HepG2 (cell line): ENCODE measurements around the gene RPL6. TPM values are rescaled to one million over a fixed set of nuclear protein-coding genes. Genes with fewer than 3 reads are reported as not detected.
"Not testable (repeated sequence)": the region's sequence is repeated elsewhere in the genome, so short reads cannot be mapped to it uniquely, and the experiment has no call there.

Experiments
- ATAC-seq: fragments of 200-7000 bp; cut with Tn5 transposase; 3 replicates; pipeline ENCODE4 v1.9.1; 2020; ENCODE audit warnings: mild to moderate bottlenecking, moderate library complexity
- BruUV-seq: library from RNA; stranded (reverse); fragments of 400-500 nt; replicated peaks from 2 replicates; lab custom pipeline; 2021; lab: Mats Ljungman, UMichigan
- CTCF ChIA-PET: fragments of 300-600 bp; formaldehyde crosslinking; extraction: SDS; loops from one replicate; lab custom pipeline; 2021; ENCODE audit warnings: low total read pairs, inconsistent platforms, low intra/inter-chr PET ratio; lab: Yijun Ruan, JAX
- POLR2A ChIA-PET: fragments of 350-600 bp; sonication (Branson Sonifier 250); formaldehyde crosslinking; loops from one replicate; lab custom pipeline; 2020; ENCODE audit warnings: antibody characterized with exemption, inconsistent platforms; lab: Yijun Ruan, JAX
- DNase-seq: peaks from one replicate; pipeline ENCODE4 v3.0.0-alpha.2; 2015; ENCODE audit warnings: low spot score
- FAIRE-seq: peaks from 3 replicates; lab custom pipeline; 2011; peaks lifted over from hg19 to GRCh38; lab: Jason Lieb, UNC
- H2AFZ ChIP-seq: one replicate; pipeline ENCODE4 v1.6.1; 2011; ENCODE audit warnings: low read length, inconsistent platforms
- H3K27ac ChIP-seq: fragments of 300-600 bp; 3 replicates; pipeline ENCODE4 v1.8.0; 2011; ENCODE audit warnings: mixed run types, mild to moderate bottlenecking, mixed read lengths, low read length, inconsistent platforms; ENCODE audit not compliant: insufficient read depth; ENCODE audit errors: extremely low read length
- H3K27me3 ChIP-seq, 2 experiments: fragments of 200-600 bp in 1 of 2; 2 replicates in 1 of 2; 3 replicates in 1 of 2; pipeline versions ENCODE4 v1.6.0 to v1.8.0; 2011; ENCODE audit warnings: low read length in 2 of 2, mild to moderate bottlenecking in 2 of 2, moderate library complexity in 2 of 2, inconsistent platforms in 1 of 2; ENCODE audit not compliant: insufficient read depth in 2 of 2, control insufficient read depth in 1 of 2
- H3K36me3 ChIP-seq, 2 experiments: fragments of 200-600 bp in 1 of 2; replicated peaks in 1 of 2; 2 replicates in 1 of 2; 3 replicates in 1 of 2; pipeline versions ENCODE4 v1.5.1 to v1.8.0; 2011; ENCODE audit warnings: low read length in 2 of 2, inconsistent platforms in 1 of 2; ENCODE audit not compliant: insufficient read depth in 2 of 2, control insufficient read depth in 1 of 2
- H3K4me1 ChIP-seq: 2 replicates; pipeline ENCODE4 v1.5.1; 2012; ENCODE audit warnings: low read length, inconsistent platforms; ENCODE audit not compliant: insufficient read depth
- H3K4me2 ChIP-seq: 2 replicates; pipeline ENCODE4 v1.6.0; 2011; ENCODE audit warnings: low read depth, low read length, inconsistent platforms
- H3K4me3 ChIP-seq, 3 experiments: fragments of 200-600 bp in 1 of 3; sonication (generic), shearing (Covaris generic) in 1 of 3; replicated peaks in 1 of 3; 2 replicates each; pipeline ENCODE4 v1.5.1; 2011 to 2016; ENCODE audit warnings: low read length in 3 of 3, inconsistent platforms in 2 of 3, low read depth in 2 of 3, mild to moderate bottlenecking in 2 of 3, control low read depth in 1 of 3, mixed read lengths in 1 of 3; ENCODE audit not compliant: insufficient read depth in 1 of 3
- H3K79me2 ChIP-seq: one replicate; pipeline ENCODE4 v1.6.1; 2011; ENCODE audit warnings: low read length, inconsistent platforms; ENCODE audit not compliant: insufficient read depth
- H3K9ac ChIP-seq: 2 replicates; pipeline ENCODE4 v1.6.0; 2011; ENCODE audit warnings: mild to moderate bottlenecking, low read depth, low read length, inconsistent platforms; ENCODE audit not compliant: insufficient read depth
- H3K9me3 ChIP-seq: 2 replicates; pipeline ENCODE4 v1.5.1; 2012; ENCODE audit warnings: mild to moderate bottlenecking, low read length
- H4K20me1 ChIP-seq: 2 replicates; pipeline ENCODE4 v1.6.0; 2011; ENCODE audit warnings: inconsistent platforms, mild to moderate bottlenecking, low read length, moderate library complexity; ENCODE audit not compliant: insufficient read depth
- BRD4 ChIP-seq: sonication (generic); formaldehyde crosslinking; IDR thresholded peaks from 2 replicates; pipeline ENCODE4 v1.4.0; 2020; ENCODE audit warnings: missing genetic modification reagents
- MED8 ChIP-seq: sonication (generic); formaldehyde crosslinking; IDR thresholded peaks from 2 replicates; pipeline ENCODE4 v1.8.1; 2023; ENCODE audit warnings: mild to moderate bottlenecking, missing genetic modification reagents; ENCODE audit not compliant: insufficient replicate concordance
- MEIS1 ChIP-seq: sonication (generic); formaldehyde crosslinking; IDR thresholded peaks from 2 replicates; pipeline ENCODE4 v1.9.0; 2021; ENCODE audit warnings: mild to moderate bottlenecking, missing genetic modification reagents, moderate library complexity, borderline replicate concordance
- STAG1 ChIP-seq: sonication (generic); formaldehyde crosslinking; IDR thresholded peaks from 2 replicates; pipeline ENCODE4 v1.4.0; 2020; ENCODE audit warnings: missing genetic modification reagents
- THYN1 ChIP-seq: sonication (generic); formaldehyde crosslinking; IDR thresholded peaks from 2 replicates; pipeline ENCODE4 v1.8.1; 2023; ENCODE audit warnings: low read depth, mild to moderate bottlenecking, moderate library complexity, missing genetic modification reagents, borderline replicate concordance
- YEATS4 ChIP-seq: sonication (generic); formaldehyde crosslinking; IDR thresholded peaks from 2 replicates; pipeline ENCODE4 v1.4.0; 2020; ENCODE audit warnings: missing genetic modification reagents, borderline replicate concordance
- ZFAT ChIP-seq: sonication (generic); formaldehyde crosslinking; conservative IDR thresholded peaks from 2 replicates; pipeline ENCODE4 v1.8.1; 2023; ENCODE audit warnings: missing genetic modification reagents, inconsistent platforms
- ZNF772 ChIP-seq: sonication (generic); formaldehyde crosslinking; IDR thresholded peaks from 2 replicates; pipeline ENCODE4 v1.5.0; 2020; ENCODE audit warnings: mild to moderate bottlenecking, missing genetic modification reagents
- ZNF777 ChIP-seq: sonication (generic); formaldehyde crosslinking; IDR thresholded peaks from 2 replicates; pipeline ENCODE4 v1.4.0; 2020; ENCODE audit warnings: missing genetic modification reagents
- WGBS: methylation state at CpG from one replicate; pipeline ENCODE4 v1.1.6; 2017; ENCODE audit warnings: low lambda C conversion rate; 5-methylcytosine and 5-hydroxymethylcytosine counted together
- in situ Hi-C: cut with HindIII; loops from 2 replicates; pipeline ENCODE4 v1.10.0; 2017; ENCODE audit warnings: low pct_unique_long_range_greater_than_20kb; ENCODE audit not compliant: extremely low pct_ligation_motif_present
- intact Hi-C: fragments of 100-400 bp; cut with micrococcal nuclease; formaldehyde crosslinking; loops from one replicate; pipeline ENCODE4 v1.10.0; 2022; ENCODE audit not compliant: unreplicated experiment
- polyA plus RNA-seq, 8 experiments: library from polyadenylated mRNA; depleted of rRNA in 3 of 8; stranded (reverse) in 7 of 8; unstranded in 1 of 8; fragments of >200 nt; fragmentation: Illumina TruSeq in 4 of 8; extraction: Trizol in 4 of 8; gene quantifications; 2 replicates each; pipeline versions ENCODE4 v1.2.1 to v1.2.3, GENCODE V29; 2011 to 2016; ENCODE audit warnings: low read depth in 4 of 8, missing spikeins in 1 of 8, mixed read lengths in 1 of 8; ENCODE audit not compliant: insufficient read depth in 1 of 8
- total RNA-seq, 5 experiments: library from RNA; depleted of rRNA; stranded (reverse); fragments of >200 nt; fragmentation: Illumina TruSeq; extraction: Trizol; gene quantifications; 2 replicates each; pipeline ENCODE4 v1.2.3, GENCODE V29; 2016; ENCODE audit warnings: low read depth in 1 of 5
- TF ChIP-seq, protein P1 (sequence below): sonication (generic); formaldehyde crosslinking; IDR thresholded peaks from 2 replicates; pipeline ENCODE4 v1.5.0; 2020; ENCODE audit warnings: mild to moderate bottlenecking, missing genetic modification reagents, moderate library complexity

RPL6 gene
- total and polyA plus RNA-seq, 2 of the 13 experiments (the other 11 are each of a cell fraction or from before 2014, with no cell fraction given), result 1,551 to 1,719 TPM

DNA sequence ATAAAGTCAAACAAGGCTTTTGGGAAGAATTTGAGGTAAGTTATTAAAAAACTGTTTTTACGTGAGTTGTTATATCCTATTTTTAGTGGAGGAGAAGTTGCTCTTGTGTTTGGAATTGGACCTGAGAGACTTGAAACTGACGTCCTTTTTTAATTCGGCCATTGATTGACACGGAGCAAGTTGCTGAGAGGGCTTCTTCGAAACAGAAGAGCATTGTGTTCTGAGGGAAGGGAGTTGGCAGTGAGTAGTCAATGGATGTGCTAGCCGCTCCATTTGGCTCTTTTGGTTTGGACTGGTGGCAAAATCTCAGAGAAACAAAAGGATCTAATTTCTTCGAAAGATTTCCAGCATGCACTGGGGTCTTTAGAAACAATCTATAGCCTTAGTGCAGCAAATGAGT lies 46.6 kb upstream of the RPL6 start:
- H3K27ac ChIP-seq, result no peak overlapping the region
- in situ Hi-C loops (no loop called here), intact Hi-C loops (no loop called here)
- H3K9ac ChIP-seq, result no peak overlapping the region
- no peaks in the 10 kb centered on the region for H3K79me2 ChIP-seq
- H3K4me1 ChIP-seq, result no peaks in the 10 kb centered on the region
- no peaks in the 10 kb centered on the region for H3K27me3 ChIP-seq
- ChIA-PET CTCF (no interaction called here), POLR2A (no interaction called here)
- no peak overlapping the region for H3K4me3 ChIP-seq
- H4K20me1 ChIP-seq, result no peaks in the 10 kb centered on the region
- no peaks in the 10 kb centered on the region for H3K9me3 ChIP-seq
- H3K4me2 ChIP-seq, result no peak overlapping the region
- 96% methylated on average over 7 of the region's 7 CpGs for WGBS
- no TSS peak for BruUV-seq
- H2AFZ ChIP-seq, result no peak overlapping the region
- DNase-seq (no peak), FAIRE-seq (no peak), ATAC-seq (no peak)
- peaks cover 17 to 60% of the 10 kb centered on the region in 2 experiments for H3K36me3 ChIP-seq
- no peak for TF ChIP-seq ZNF777
- TF ChIP-seq MED8 (CRISPR knock-in tag), result no peak
- no peak for TF ChIP-seq ZNF772
- TF ChIP-seq MEIS1 (CRISPR knock-in tag), result no peak
- no peak for TF ChIP-seq BRD4

DNA sequence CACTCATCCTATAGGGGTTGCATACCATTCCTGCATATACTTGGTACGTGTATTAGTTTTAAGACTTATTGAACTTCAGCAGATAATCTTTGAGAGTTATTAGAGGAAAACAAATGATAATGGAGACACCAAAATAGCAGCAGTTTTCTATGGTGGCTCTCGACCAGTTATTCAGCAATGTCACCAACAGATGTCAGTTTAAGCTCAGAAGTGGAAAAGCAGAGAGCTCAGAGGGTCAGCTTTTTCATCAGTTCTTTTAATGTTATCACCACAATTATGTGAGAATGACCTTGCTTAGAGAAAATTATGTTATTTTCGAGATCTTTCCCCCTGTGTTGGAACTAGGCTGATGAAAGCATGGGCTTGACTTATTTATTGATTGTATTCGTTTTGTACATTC lies 41.3 kb upstream of the RPL6 start:
- intact Hi-C loops (no loop called here), in situ Hi-C loops (no loop called here)
- Histone ChIP-seq H3K9ac (no peak overlapping the region), H2AFZ (no peak overlapping the region), H3K4me1 (no peaks in the 10 kb centered on the region), H3K9me3 (no peaks in the 10 kb centered on the region), H3K4me2 (no peak overlapping the region), H3K27me3 (no peaks in the 10 kb centered on the region), H4K20me1 (no peaks in the 10 kb centered on the region), H3K27ac (no peak overlapping the region), H3K4me3 (no peak overlapping the region), H3K36me3 (peaks cover 13 to 57% of the 10 kb centered on the region in 2 experiments), H3K79me2 (no peaks in the 10 kb centered on the region)
- TF ChIP-seq THYN1 (CRISPR knock-in tag) (no peak), YEATS4 (CRISPR knock-in tag) (no peak), ZFAT (CRISPR knock-in tag) (no peak), STAG1 (peak; percentile 27; the same call in 1 of the 2 replicates)
- TF ChIP-seq, protein P1, sequence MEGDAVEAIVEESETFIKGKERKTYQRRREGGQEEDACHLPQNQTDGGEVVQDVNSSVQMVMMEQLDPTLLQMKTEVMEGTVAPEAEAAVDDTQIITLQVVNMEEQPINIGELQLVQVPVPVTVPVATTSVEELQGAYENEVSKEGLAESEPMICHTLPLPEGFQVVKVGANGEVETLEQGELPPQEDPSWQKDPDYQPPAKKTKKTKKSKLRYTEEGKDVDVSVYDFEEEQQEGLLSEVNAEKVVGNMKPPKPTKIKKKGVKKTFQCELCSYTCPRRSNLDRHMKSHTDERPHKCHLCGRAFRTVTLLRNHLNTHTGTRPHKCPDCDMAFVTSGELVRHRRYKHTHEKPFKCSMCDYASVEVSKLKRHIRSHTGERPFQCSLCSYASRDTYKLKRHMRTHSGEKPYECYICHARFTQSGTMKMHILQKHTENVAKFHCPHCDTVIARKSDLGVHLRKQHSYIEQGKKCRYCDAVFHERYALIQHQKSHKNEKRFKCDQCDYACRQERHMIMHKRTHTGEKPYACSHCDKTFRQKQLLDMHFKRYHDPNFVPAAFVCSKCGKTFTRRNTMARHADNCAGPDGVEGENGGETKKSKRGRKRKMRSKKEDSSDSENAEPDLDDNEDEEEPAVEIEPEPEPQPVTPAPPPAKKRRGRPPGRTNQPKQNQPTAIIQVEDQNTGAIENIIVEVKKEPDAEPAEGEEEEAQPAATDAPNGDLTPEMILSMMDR (CRISPR knock-in tag), result peak; percentile 16; the same call in 1 of the 2 replicates
- FAIRE-seq (no peak), DNase-seq (no peak), ATAC-seq (no peak)
- WGBS, result 94% methylated on average over 4 of the region's 4 CpGs
- no TSS peak for BruUV-seq
- CTCF ChIA-PET, result no interaction called here
- POLR2A ChIA-PET, result no interaction called here

DNA sequence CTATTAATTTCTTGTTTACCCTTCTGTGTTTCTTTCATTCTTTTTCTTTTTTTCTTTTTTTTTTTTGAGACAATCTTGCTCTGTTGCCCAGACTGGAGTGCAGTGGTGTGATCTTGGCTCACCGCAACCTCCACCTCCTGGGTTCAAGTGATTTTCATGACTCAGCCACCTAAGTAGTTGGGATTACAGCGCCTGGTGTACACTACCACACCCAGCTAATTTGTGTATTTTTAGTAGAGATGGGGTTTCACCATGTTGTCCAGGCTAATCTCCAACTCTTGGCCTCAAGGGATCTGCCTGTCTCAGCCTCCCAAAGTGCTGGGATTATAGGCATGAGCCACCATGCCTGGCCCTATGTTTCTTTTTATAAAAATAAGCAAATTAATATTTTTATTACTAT lies 38.8 kb upstream of the RPL6 start:
- in situ Hi-C loops, H3K79me2 ChIP-seq, H3K4me3 ChIP-seq, FAIRE-seq, ATAC-seq, H3K4me2 ChIP-seq, POLR2A ChIA-PET, H3K27ac ChIP-seq, CTCF ChIA-PET, H3K9ac ChIP-seq, BruUV-seq, H4K20me1 ChIP-seq, intact Hi-C loops, H3K9me3 ChIP-seq, H3K27me3 ChIP-seq, DNase-seq, H2AFZ ChIP-seq, H3K4me1 ChIP-seq: not testable (repeated sequence)
- WGBS, result 98% methylated on average over 2 of the region's 2 CpGs
- peaks cover 11 to 35% of the 10 kb centered on the region in 2 experiments; a peak in 4 of 5 replicates for H3K36me3 ChIP-seq
